PC-3 (cell line): ENCODE results near the gene HPDL. TPM values are rescaled to one million over a fixed set of nuclear protein-coding genes. Genes with fewer than 3 reads are reported as not detected.

Source experiments
- ATAC-seq: fragments of 200-7000 bp; cut with Tn5 transposase; 2 replicates; pipeline ENCODE4 v1.9.1; 2020; ENCODE audit warnings: mild to moderate bottlenecking, moderate library complexity
- BruUV-seq: library from RNA; stranded (reverse); fragments of 400-500 nt; replicated peaks from 2 replicates; lab custom pipeline; 2021; lab: Mats Ljungman, UMichigan
- CTCF ChIA-PET: fragments of 300-600 bp; sonication (Branson Sonifier 250); formaldehyde crosslinking; loops from one replicate; lab custom pipeline; 2022; ENCODE audit warnings: antibody characterized with exemption; lab: Charles Lee
- POLR2A ChIA-PET: fragments of 300-600 bp; sonication (Branson Sonifier 250); formaldehyde crosslinking; loops from one replicate; lab custom pipeline; 2022; ENCODE audit warnings: antibody characterized with exemption; ENCODE audit not compliant: unreplicated experiment; lab: Charles Lee
- DNase-seq: peaks from one replicate; pipeline ENCODE4 v3.0.0-alpha.2; 2015
- H2AFZ ChIP-seq: fragments of 300-600 bp; sonication (generic); 2 replicates; pipeline ENCODE4 v1.6.0; 2016; ENCODE audit warnings: antibody characterized with exemption, low read length
- H3F3A ChIP-seq: fragments of 300-600 bp; sonication (generic); one replicate; pipeline ENCODE4 v1.6.0; 2017; ENCODE audit warnings: antibody characterized with exemption, low read length, control low read depth, mild to moderate bottlenecking; ENCODE audit not compliant: unreplicated experiment
- H3K27ac ChIP-seq: fragments of 300-600 bp; sonication (generic); 2 replicates; pipeline ENCODE4 v1.5.1; 2016; ENCODE audit warnings: mild to moderate bottlenecking, low read length
- H3K27me3 ChIP-seq: fragments of 300-600 bp; sonication (generic); 2 replicates; pipeline ENCODE4 v1.6.1; 2016; ENCODE audit warnings: low read length, mixed read lengths
- H3K36me3 ChIP-seq: fragments of 300-600 bp; sonication (generic); 2 replicates; pipeline ENCODE4 v1.6.1; 2016; ENCODE audit warnings: low read depth, mixed run types, low read length, mixed read lengths
- H3K4me1 ChIP-seq: fragments of 300-600 bp; sonication (generic); 2 replicates; pipeline ENCODE4 v1.5.1; 2016; ENCODE audit warnings: low read length; ENCODE audit not compliant: insufficient read depth
- H3K4me2 ChIP-seq: fragments of 300-600 bp; sonication (generic); 2 replicates; pipeline ENCODE4 v1.6.0; 2016; ENCODE audit warnings: low read length
- H3K4me3 ChIP-seq: fragments of 300-600 bp; sonication (generic); 2 replicates; pipeline ENCODE4 v1.5.1; 2016; ENCODE audit warnings: mild to moderate bottlenecking, low read length, mixed read lengths
- H3K79me2 ChIP-seq: fragments of 300-600 bp; sonication (generic); 2 replicates; pipeline ENCODE4 v1.6.1; 2017; ENCODE audit warnings: low read length, mixed read lengths
- H3K9ac ChIP-seq: fragments of 300-600 bp; sonication (generic); 2 replicates; pipeline ENCODE4 v1.6.0; 2016; ENCODE audit warnings: mild to moderate bottlenecking, low read length
- H3K9me2 ChIP-seq: fragments of 300-600 bp; sonication (generic); replicated peaks from 2 replicates; pipeline ENCODE4 v1.6.1; 2016; ENCODE audit warnings: mixed run types, low read length, mixed read lengths
- H3K9me3 ChIP-seq: fragments of 300-600 bp; sonication (generic); 2 replicates; pipeline ENCODE4 v1.6.1; 2016; ENCODE audit warnings: low read length, mixed read lengths
- H4K20me1 ChIP-seq: fragments of 300-600 bp; sonication (generic); 2 replicates; pipeline ENCODE4 v1.6.1; 2016; ENCODE audit warnings: low read length, mixed read lengths
- EZH2 ChIP-seq: fragments of 300-600 bp; sonication (generic); IDR thresholded peaks from one replicate; pipeline ENCODE4 v1.6.1; 2017; ENCODE audit warnings: antibody characterized with exemption, mild to moderate bottlenecking, low read length; ENCODE audit not compliant: unreplicated experiment
- EZH2phosphoT487 ChIP-seq: fragments of 300-600 bp; sonication (generic); IDR thresholded peaks from 2 replicates; pipeline ENCODE4 v1.6.1; 2018; ENCODE audit warnings: mild to moderate bottlenecking, antibody characterized with exemption, low read length, borderline replicate concordance
- intact Hi-C: fragments of 100-400 bp; cut with micrococcal nuclease; formaldehyde crosslinking; loops from 2 replicates; pipeline ENCODE4 v1.9.0; 2023
- total RNA-seq: library from RNA; depleted of rRNA; stranded (reverse); fragments of >200 nt; gene quantifications from 2 replicates; pipeline ENCODE4 v1.2.3, GENCODE V29; 2014
- TF ChIP-seq, protein P1 (sequence below): fragments of 300-600 bp; sonication (generic); conservative IDR thresholded peaks from 2 replicates; pipeline ENCODE4 v1.5.1; 2017; ENCODE audit warnings: antibody characterized with exemption, low read depth, mild to moderate bottlenecking, low read length

Gene HPDL
- total RNA-seq, 1 experiment from 2014 or later: not detected

DNA sequence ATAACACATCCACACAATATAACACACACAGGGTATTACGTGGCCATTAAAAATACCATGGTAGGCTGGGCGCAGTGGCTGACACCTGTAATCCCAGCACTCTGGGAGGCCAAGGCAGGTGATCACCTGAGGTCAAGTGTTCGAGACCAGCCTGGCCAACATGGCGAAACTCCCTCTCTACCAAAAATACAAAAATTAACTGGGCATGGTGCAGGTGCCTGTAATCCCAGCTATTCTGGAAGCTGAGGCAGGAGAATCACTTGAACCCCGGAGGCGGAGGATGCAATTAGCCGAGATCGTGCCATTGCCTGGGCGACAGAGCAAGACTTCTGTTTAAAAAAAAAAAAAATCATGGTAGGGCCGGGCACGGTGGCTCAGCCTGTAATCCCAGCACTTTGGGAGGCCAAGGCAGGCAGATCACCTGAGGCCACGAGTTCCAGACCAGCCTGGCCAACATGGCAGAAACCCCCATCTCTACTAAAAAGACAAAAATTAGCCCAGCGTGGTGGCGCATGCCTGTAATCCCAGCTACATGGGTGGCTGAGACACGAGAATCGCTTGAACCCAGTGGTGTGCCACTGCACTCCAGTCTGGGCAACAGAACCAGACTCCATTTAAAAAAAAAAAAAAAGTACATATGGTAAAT is 24.1 kb upstream of the HPDL start:
- Histone ChIP-seq H3K36me3 (no peaks in the 10 kb centered on the region), H3K4me3 (peak overlapping the region; percentile 73), H3K27ac (peak overlapping the region; percentile 65; the same call in 1 of the 2 replicates), H3K4me1 (peaks cover 22% of the 10 kb centered on the region), H3K9ac (peak overlapping the region; percentile 80), H3K4me2 (peak overlapping the region; percentile 84), H3K27me3 (no peaks in the 10 kb centered on the region), H2AFZ (peak overlapping the region; percentile 79; the same call in 1 of the 2 replicates), H3F3A (peaks cover 7% of the 10 kb centered on the region), H4K20me1 (no peaks in the 10 kb centered on the region), H3K79me2 (0 out of 2 replicates have a peak, but pooled peaks cover 5% of the 10 kb centered on the region), H3K9me3 (no peaks in the 10 kb centered on the region), H3K9me2 (no peaks in the 10 kb centered on the region)
- intact Hi-C loops: loop anchor here (1.0 to 5.0 kb wide), 6 partner anchors 38 to 510 kb away; partner anchors contain the start of genes MUTYH, TESK2, TOE1 and UROD
- TF ChIP-seq EZH2: no peak
- TF ChIP-seq, protein P1, sequence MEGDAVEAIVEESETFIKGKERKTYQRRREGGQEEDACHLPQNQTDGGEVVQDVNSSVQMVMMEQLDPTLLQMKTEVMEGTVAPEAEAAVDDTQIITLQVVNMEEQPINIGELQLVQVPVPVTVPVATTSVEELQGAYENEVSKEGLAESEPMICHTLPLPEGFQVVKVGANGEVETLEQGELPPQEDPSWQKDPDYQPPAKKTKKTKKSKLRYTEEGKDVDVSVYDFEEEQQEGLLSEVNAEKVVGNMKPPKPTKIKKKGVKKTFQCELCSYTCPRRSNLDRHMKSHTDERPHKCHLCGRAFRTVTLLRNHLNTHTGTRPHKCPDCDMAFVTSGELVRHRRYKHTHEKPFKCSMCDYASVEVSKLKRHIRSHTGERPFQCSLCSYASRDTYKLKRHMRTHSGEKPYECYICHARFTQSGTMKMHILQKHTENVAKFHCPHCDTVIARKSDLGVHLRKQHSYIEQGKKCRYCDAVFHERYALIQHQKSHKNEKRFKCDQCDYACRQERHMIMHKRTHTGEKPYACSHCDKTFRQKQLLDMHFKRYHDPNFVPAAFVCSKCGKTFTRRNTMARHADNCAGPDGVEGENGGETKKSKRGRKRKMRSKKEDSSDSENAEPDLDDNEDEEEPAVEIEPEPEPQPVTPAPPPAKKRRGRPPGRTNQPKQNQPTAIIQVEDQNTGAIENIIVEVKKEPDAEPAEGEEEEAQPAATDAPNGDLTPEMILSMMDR: no peak
- TF ChIP-seq EZH2phosphoT487: no peak
- ATAC-seq (no peak), DNase-seq (no peak)
- BruUV-seq: no TSS peak
- ChIA-PET POLR2A (interaction anchor here (0.6 to 1.1 kb wide), 3 partner anchors 270 to 503 kb away, joined by 4 to 52 read pairs (median 15); partner anchors contain the start of genes PLK3 and UROD), CTCF (interaction anchor here (0.5 to 1.4 kb wide), 9 partner anchors 18 to 291 kb away, joined by 4 to 28 read pairs (median 13); partner anchors contain the start of genes HECTD3, MUTYH, TESK2 and TOE1)

DNA sequence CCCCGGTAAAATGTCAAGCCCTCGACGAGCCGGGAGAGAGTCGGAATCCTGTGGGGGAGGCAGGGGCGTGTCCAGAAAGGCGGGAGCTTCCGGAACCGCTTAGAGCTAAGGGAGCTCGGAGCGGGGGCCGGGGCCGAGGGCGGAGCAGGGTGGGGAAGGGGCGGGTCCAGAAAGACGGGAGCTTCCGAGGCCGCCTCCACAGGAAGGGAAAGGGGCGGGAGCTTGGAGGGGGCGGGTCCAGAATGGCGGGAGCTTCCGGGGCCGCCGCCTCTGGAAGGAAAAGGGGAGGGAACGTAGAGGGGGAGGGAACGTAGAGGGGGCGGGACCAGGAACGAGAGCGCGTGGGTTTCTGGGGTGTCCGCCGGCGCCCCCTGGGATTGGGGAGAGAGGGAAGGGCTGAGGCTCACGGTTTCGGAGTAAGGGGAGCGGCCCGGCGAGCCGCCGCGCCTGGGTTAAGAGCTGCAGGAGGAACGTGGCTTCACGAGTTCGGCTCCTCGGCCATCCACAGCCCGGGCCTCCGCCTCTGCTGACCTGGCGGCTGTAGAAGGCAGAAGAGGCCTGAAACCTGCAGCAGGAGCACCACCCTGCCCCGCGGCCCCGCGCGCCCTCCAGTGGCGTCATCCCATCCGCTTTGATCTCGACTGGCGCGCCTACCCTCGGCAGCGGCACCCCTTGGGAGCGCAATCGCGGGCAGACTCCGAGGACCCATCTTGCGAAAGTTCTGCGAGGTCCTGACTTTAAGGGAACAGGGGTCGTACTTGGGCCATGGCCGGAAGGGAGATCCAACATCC is 23.0 kb upstream of the HPDL start:
- DNase-seq (peak; percentile 98), ATAC-seq (peak; percentile 90)
- Histone ChIP-seq H3K27ac (peak overlapping the region; percentile 71), H3K9me3 (no peaks in the 10 kb centered on the region), H3K9me2 (no peaks in the 10 kb centered on the region), H3K4me1 (peaks cover 22% of the 10 kb centered on the region), H3F3A (peaks cover 7% of the 10 kb centered on the region), H3K27me3 (no peaks in the 10 kb centered on the region), H3K36me3 (no peaks in the 10 kb centered on the region), H4K20me1 (no peaks in the 10 kb centered on the region), H3K4me3 (peak overlapping the region; percentile 73), H3K4me2 (peak overlapping the region; percentile 95), H2AFZ (peak overlapping the region; percentile 79), H3K9ac (peak overlapping the region; percentile 92), H3K79me2 (0 out of 2 replicates have a peak, but pooled peaks cover 5% of the 10 kb centered on the region)
- TF ChIP-seq, protein P1: peak; percentile 78
- TF ChIP-seq EZH2phosphoT487: no peak
- intact Hi-C loops: loop anchor here (1.0 to 5.0 kb wide), 6 partner anchors 37 to 511 kb away; partner anchors contain the start of genes MUTYH, TESK2, TOE1 and UROD
- TSS peak; percentile 92 for BruUV-seq
- POLR2A ChIA-PET: interaction anchor here (0.6 to 1.1 kb wide), 21 partner anchors 10 to 831 kb away, joined by 3 to 85 read pairs (median 10); partner anchors contain the start of genes HECTD3, MUTYH, PLK3 and TESK2
- CTCF ChIA-PET: interaction anchor here (0.6 to 1.4 kb wide), 19 partner anchors 11 to 504 kb away, joined by 3 to 38 read pairs (median 6); partner anchors contain the start of genes CCDC17, HECTD3, MUTYH and PLK3
